T-helper 9 cell (primary cell): ENCODE data around the gene TMC3.

Experiments
- DNase-seq: peaks from one replicate; pipeline ENCODE4 v3.0.0-alpha.2; 2020

The TMC3 gene

GRCh38 chr15:81297603-81298575 is 76.1 kb downstream of the TMC3 start:
- DNase-seq: no peak

- DNase-seq: no peak
Measured at GRCh38 chr15:81297147-81297572, 76.9 kb downstream of the TMC3 start.

- peak; percentile 52 for DNase-seq
Measured at GRCh38 chr15:81296673-81297072, 77.3 kb downstream of the TMC3 start.

GRCh38 chr15:81296186-81296585 is 77.8 kb downstream of the TMC3 start:
- DNase-seq: no peak

GRCh38 chr15:81295486-81296121 is 78.4 kb downstream of the TMC3 start:
- DNase-seq: no peak

GRCh38 chr15:81294516-81294880 is 79.5 kb downstream of the TMC3 start:
- no peak for DNase-seq

- DNase-seq: peak; percentile 57
Measured at GRCh38 chr15:81293728-81294515, 80.1 kb downstream of the TMC3 start.

GRCh38 chr15:81292523-81293001 is 81.5 kb downstream of the TMC3 start:
- DNase-seq: peak; percentile 38

GRCh38 chr15:81291916-81292522 is 82.0 kb downstream of the TMC3 start:
- no peak for DNase-seq

- DNase-seq: no peak
Measured at GRCh38 chr15:81289910-81290309, 84.1 kb downstream of the TMC3 start.

- DNase-seq: no peak
Measured at GRCh38 chr15:81288616-81289015, 85.4 kb downstream of the TMC3 start.

GRCh38 chr15:81288040-81288439 is 86.0 kb downstream of the TMC3 start:
- DNase-seq: no peak

- DNase-seq: no peak
Measured at GRCh38 chr15:81286621-81287121, 87.3 kb downstream of the TMC3 start.

- DNase-seq: no peak
Measured at GRCh38 chr15:81285461-81285860, 88.6 kb downstream of the TMC3 start.

GRCh38 chr15:81284256-81285031 is 89.6 kb downstream of the TMC3 start:
- DNase-seq: no peak

- DNase-seq: no peak
Measured at GRCh38 chr15:81282911-81283310, 91.1 kb downstream of the TMC3 start.

GRCh38 chr15:81282606-81282895 is 91.5 kb downstream of the TMC3 start:
- no peak for DNase-seq

- no peak for DNase-seq
Measured at GRCh38 chr15:81281766-81282605, 92.0 kb downstream of the TMC3 start.

GRCh38 chr15:81281456-81281735 is 92.6 kb downstream of the TMC3 start:
- no peak for DNase-seq
